HK-2 (cell line): ENCODE measurements around the gene SESN3.

Experiments used
- DNase-seq: peaks from one replicate; pipeline ENCODE4 v3.0.0-alpha.2; 2018; ENCODE audit not compliant: unreplicated experiment

SESN3 gene

DNA sequence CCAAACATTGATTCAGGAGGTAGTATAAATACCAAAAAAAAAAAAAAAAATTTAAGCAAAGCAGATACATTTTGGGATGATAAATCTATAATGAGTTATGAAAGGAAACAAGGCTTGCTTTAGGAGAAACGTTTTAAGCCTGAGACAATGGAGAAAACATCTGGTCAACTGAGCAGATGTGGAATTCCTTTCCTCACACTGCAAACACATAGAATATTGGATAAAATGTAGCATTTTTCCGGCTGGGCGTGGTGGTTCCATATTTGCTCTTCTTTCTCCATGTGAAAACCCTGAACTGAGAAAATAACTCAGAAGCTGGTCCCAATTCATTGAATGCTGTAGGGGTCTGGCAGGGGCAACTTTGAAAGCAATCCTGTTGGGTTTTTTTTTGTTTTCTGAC, 107.4 kb downstream of the SESN3 start:
- DNase-seq = no peak

DNA sequence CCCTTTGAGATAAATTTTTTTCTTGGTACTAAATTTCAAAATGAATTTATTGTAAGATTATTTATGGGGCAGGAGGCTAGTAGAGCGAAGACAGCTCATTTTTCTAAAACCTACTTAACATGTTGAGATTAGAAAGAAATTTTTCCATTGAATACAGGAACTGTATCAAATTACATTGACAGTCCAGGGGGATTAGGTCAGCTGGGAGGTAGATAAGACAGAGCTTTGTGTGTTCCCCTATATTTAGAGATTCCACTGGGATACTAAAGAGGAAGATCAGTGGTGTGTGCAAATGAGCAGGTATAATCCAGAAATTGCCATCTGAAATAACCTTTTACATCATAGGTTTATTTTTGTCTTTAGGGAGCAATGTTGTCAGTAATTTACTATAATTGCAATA, 109.3 kb downstream of the SESN3 start:
- DNase-seq = no peak

GRCh38 chr11:95119361-95120060, 111.5 kb downstream of the SESN3 start:
- no peak for DNase-seq

DNA sequence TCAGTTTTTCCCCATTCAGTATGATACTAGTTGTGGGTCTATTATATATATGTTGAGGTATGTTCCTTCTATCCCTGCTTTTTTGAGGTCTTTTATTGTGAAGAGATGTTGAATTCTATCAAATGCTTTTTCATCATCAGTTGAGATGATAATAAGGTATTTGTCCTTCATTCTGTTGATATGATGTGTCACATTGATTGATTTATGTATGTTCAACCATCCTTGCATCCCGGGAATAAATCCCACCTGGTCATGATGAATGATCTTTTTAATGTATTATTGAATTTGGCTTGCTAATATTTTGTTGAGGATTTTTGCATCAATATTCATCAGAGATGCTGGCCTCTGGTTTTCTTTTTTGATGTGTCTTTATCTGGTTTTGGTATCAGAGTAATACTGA, 115.4 kb downstream of the SESN3 start:
- no peak for DNase-seq
